Subcutaneous abdominal adipose tissue (tissue), 5 donors: ENCODE results near the gene SETDB2.
"Not testable (repeated sequence)": the region's sequence is repeated elsewhere in the genome, so short reads cannot be mapped to it uniquely, and the experiment has no call there.

Experiments used
- H3K27ac ChIP-seq: one replicate; pipeline ENCODE4 v1.7.0; 2013; ENCODE audit warnings: low read depth, mild to moderate bottlenecking, inconsistent platforms, low read length, moderate library complexity
- H3K27me3 ChIP-seq, 5 donors: one replicate each; pipeline ENCODE4 v1.7.0; 2013; ENCODE audit warnings: low read length in 5 of 5, inconsistent platforms in 1 of 5; ENCODE audit not compliant: control insufficient read depth in 5 of 5, insufficient read depth in 4 of 5
- H3K36me3 ChIP-seq, 5 donors: one replicate each; pipeline ENCODE4 v1.7.0; 2013; ENCODE audit warnings: low read length in 5 of 5; ENCODE audit not compliant: control insufficient read depth in 5 of 5, insufficient read depth in 5 of 5
- H3K4me1 ChIP-seq, 5 donors: one replicate each; pipeline ENCODE4 v1.7.0; 2013; ENCODE audit warnings: low read length in 5 of 5, mild to moderate bottlenecking in 3 of 5, moderate library complexity in 1 of 5; ENCODE audit not compliant: control insufficient read depth in 5 of 5, insufficient read depth in 5 of 5
- H3K4me3 ChIP-seq, 5 donors: one replicate each; pipeline ENCODE4 v1.7.0; 2013; ENCODE audit warnings: low read length in 5 of 5, low read depth in 1 of 5
- H3K9ac ChIP-seq, 5 donors: one replicate each; pipeline ENCODE4 v1.7.0; 2013; ENCODE audit warnings: low read length in 5 of 5, mild to moderate bottlenecking in 4 of 5, moderate library complexity in 3 of 5
- H3K9me3 ChIP-seq, 5 donors: one replicate each; pipeline ENCODE4 v1.7.0; 2013; ENCODE audit warnings: low read length in 5 of 5; ENCODE audit not compliant: control insufficient read depth in 5 of 5
- donor health status: healthy.
- donor health status: healthy.
- donor health status: healthy.
- donor health status: healthy.
- donor health status: healthy.

SETDB2 gene

GRCh38 chr13:49496837-49497236 is 52.8 kb downstream of the SETDB2 start:
- not testable (repeated sequence) for H3K9me3 ChIP-seq, H3K9ac ChIP-seq, H3K27me3 ChIP-seq, H3K36me3 ChIP-seq
- Histone ChIP-seq H3K4me1 (peaks cover 0 to 12% (median 9%) of the 10 kb centered on the region in 5 donors), H3K4me3 (peak overlapping the region in 3 of 5 donors; percentile 74 to 80 (median 75)), H3K27ac (peak overlapping the region; percentile 90)

DNA sequence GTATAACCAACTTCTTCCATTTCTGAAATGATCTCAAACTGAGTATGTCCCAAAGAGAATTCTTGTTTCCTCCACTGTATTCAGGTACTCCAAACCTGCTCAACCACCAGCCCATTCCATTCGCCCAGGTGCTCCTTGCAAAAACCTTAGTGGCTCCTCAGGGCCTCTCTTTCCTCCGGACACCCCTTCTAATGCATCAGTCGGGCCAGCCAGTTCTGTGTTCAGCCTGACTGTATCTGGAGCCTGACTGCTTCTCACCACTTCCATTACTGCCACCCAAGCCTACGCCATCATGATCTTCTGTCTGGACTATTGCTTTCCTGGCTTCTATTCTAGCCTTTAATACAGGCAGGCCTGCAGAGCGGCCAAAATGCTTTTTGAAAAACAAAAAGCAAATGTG is 53.2 kb downstream of the SETDB2 start:
- peaks cover 0 to 12% (median 9%) of the 10 kb centered on the region in 5 donors for H3K4me1 ChIP-seq
- H3K36me3 ChIP-seq, result peaks cover 0 to 8% (median 2%) of the 10 kb centered on the region in 5 donors
- H3K4me3 ChIP-seq, result no peak overlapping the region
- H3K9me3 ChIP-seq, result no peaks in the 10 kb centered on the region
- H3K9ac ChIP-seq, result no peak overlapping the region
- no peak overlapping the region for H3K27ac ChIP-seq
- no peaks in the 10 kb centered on the region for H3K27me3 ChIP-seq

DNA sequence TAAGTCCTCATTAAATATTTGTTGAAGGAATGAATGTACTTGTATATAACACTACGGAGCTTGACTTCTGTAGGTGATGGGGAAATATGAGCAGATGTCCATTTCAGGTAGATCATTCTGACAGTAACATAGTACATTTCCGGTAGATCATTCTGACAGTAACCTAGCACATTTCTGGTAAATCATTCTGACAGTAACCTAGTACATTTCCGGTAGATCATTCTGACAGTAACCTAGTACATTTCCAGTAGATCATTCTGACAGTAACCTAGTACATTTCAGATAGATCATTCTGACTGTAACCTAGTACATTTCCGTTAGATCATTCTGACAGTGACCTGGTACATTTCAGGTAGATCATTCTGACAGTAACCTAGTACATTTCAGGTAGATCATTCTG is 54.1 kb downstream of the SETDB2 start:
- no peak overlapping the region for H3K9ac ChIP-seq
- H3K36me3 ChIP-seq, result peaks cover 0 to 8% (median 2%) of the 10 kb centered on the region in 5 donors
- H3K4me1 ChIP-seq, result peaks cover 0 to 21% (median 13%) of the 10 kb centered on the region in 5 donors
- no peaks in the 10 kb centered on the region for H3K9me3 ChIP-seq
- no peak overlapping the region for H3K27ac ChIP-seq
- no peaks in the 10 kb centered on the region for H3K27me3 ChIP-seq
- H3K4me3 ChIP-seq, result no peak overlapping the region

- H3K36me3 ChIP-seq, result peaks cover 0 to 8% (median 2%) of the 10 kb centered on the region in 5 donors
- peaks cover 0 to 22% (median 10%) of the 10 kb centered on the region in 5 donors for H3K4me1 ChIP-seq
- H3K9ac ChIP-seq, result no peak overlapping the region
- H3K27me3 ChIP-seq, result no peaks in the 10 kb centered on the region
- H3K4me3 ChIP-seq, result no peak overlapping the region
- no peak overlapping the region for H3K27ac ChIP-seq
- H3K9me3 ChIP-seq, result no peaks in the 10 kb centered on the region
Observed at GRCh38 chr13:49499889-49500660, 56.0 kb downstream of the SETDB2 start.

DNA sequence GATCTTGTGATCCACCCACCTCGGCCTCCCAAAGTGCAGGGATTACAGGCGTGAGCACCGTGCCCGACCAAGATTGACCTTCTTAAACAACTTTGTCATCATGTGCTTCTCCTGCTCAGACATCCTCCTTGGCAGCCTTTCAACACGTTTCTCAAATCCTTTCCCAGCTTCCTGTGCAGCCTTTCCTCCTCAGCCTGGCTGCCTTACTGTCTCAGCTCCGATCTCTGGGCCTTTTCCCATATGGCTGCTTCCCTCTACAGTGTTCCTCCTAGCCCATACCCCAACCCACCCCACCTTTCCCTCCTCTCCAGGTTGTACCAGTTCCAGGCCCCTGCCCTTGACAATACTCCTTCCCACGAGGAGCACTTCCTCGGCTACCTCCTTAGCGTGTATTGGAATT is 58.9 kb downstream of the SETDB2 start:
- H3K4me1 ChIP-seq, result peaks cover 0 to 12% (median 7%) of the 10 kb centered on the region in 5 donors
- H3K27ac ChIP-seq, result no peak overlapping the region
- H3K4me3 ChIP-seq, result peak overlapping the region in 2 of 5 donors; percentile 27 to 40
- H3K9ac ChIP-seq, result peak overlapping the region in 2 of 5 donors; percentile 14 to 43
- no peaks in the 10 kb centered on the region for H3K9me3 ChIP-seq
- H3K27me3 ChIP-seq, result no peaks in the 10 kb centered on the region
- peaks cover 0 to 8% (median 5%) of the 10 kb centered on the region in 5 donors for H3K36me3 ChIP-seq

- peaks cover 0 to 8% (median under 1%) of the 10 kb centered on the region in 5 donors for H3K36me3 ChIP-seq
- no peak overlapping the region for H3K27ac ChIP-seq
- peaks cover 0 to 12% (median 7%) of the 10 kb centered on the region in 5 donors for H3K4me1 ChIP-seq
- no peaks in the 10 kb centered on the region for H3K9me3 ChIP-seq
- H3K9ac ChIP-seq, result no peak overlapping the region
- no peaks in the 10 kb centered on the region for H3K27me3 ChIP-seq
- H3K4me3 ChIP-seq, result no peak overlapping the region
Observed at GRCh38 chr13:49503951-49504350, 59.9 kb downstream of the SETDB2 start.

GRCh38 chr13:49512578-49512977 is 68.5 kb downstream of the SETDB2 start:
- H3K27ac ChIP-seq, result no peak overlapping the region
- no peaks in the 10 kb centered on the region for H3K4me1 ChIP-seq
- H3K9ac ChIP-seq, result no peak overlapping the region
- no peak overlapping the region for H3K4me3 ChIP-seq
- H3K36me3 ChIP-seq, result peaks cover 15 to 51% (median 30%) of the 10 kb centered on the region in 5 donors
- no peaks in the 10 kb centered on the region for H3K9me3 ChIP-seq
- H3K27me3 ChIP-seq, result no peaks in the 10 kb centered on the region

GRCh38 chr13:49516467-49516866 is 72.4 kb downstream of the SETDB2 start:
- H3K36me3 ChIP-seq, result peaks cover 22 to 68% (median 44%) of the 10 kb centered on the region in 5 donors

GRCh38 chr13:49517461-49517860 is 73.4 kb downstream of the SETDB2 start:
- peaks cover 27 to 71% (median 51%) of the 10 kb centered on the region in 5 donors for H3K36me3 ChIP-seq
- peak overlapping the region in 1 of 5 donors; percentile 24 for H3K9ac ChIP-seq
- H3K27me3 ChIP-seq, result no peaks in the 10 kb centered on the region
- no peaks in the 10 kb centered on the region for H3K9me3 ChIP-seq
- H3K4me1 ChIP-seq, result no peaks in the 10 kb centered on the region
- H3K27ac ChIP-seq, result no peak overlapping the region
- H3K4me3 ChIP-seq, result no peak overlapping the region

More at GRCh38 chr13:49516467-49516866, 72.4 kb downstream of the SETDB2 start:
- Histone ChIP-seq H3K27ac (no peak overlapping the region), H3K4me3 (no peak overlapping the region), H3K9me3 (no peaks in the 10 kb centered on the region), H3K27me3 (no peaks in the 10 kb centered on the region), H3K9ac (no peak overlapping the region), H3K4me1 (no peaks in the 10 kb centered on the region)

DNA sequence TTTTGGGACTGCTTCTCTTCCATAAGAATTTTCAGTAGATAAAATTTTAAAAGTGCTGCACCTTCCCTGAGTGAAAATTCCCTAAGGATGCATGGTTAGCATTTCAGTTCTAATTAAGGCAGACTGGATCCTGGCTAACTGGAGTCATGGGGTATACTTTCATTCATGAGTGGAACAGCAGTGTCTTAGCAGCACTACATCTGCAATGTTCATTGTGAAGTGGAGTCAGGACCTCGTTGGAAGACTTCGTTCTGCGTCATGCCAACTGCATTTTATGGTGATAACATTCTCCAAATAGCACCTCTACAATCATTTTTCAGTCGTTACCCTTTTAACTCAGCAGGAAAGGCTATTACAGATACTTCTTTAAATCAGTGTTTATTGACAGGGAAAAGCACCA is 77.2 kb downstream of the SETDB2 start:
- H3K27ac ChIP-seq, result no peak overlapping the region
- H3K4me3 ChIP-seq, result no peak overlapping the region
- H3K36me3 ChIP-seq, result peaks cover 12 to 57% (median 31%) of the 10 kb centered on the region in 5 donors
- no peaks in the 10 kb centered on the region for H3K27me3 ChIP-seq
- H3K9ac ChIP-seq, result no peak overlapping the region
- no peaks in the 10 kb centered on the region for H3K4me1 ChIP-seq
- no peaks in the 10 kb centered on the region for H3K9me3 ChIP-seq
